Activated CD4-positive, alpha-beta T cell treated with anti-CD3 and anti-CD28 coated beads, Interleukin-2, amount 50 U/mL, for 16 hours (primary cell): ENCODE results near the gene GINM1.
A peak's percentile ranks its signal among the peaks of the same experiment; 100 is the strongest.

ENCODE experiments used
- DNase-seq: peaks from one replicate; pipeline ENCODE4 v3.0.0-alpha.2; 2020

Gene GINM1

GRCh38 chr6:149565527-149566409 is at the start of gene GINM1:
TSS of gene GINM1 (plus strand) at chr6:149566375. CDS start at chr6:149566415, 40 bp downstream.
- peak; percentile 97 for DNase-seq

- no peak for DNase-seq
Observed at GRCh38 chr6:149529650-149530049, 36.5 kb upstream of the GINM1 start.

- DNase-seq: no peak
Observed at GRCh38 chr6:149534742-149535141, 31.4 kb upstream of the GINM1 start.

GRCh38 chr6:149541139-149541538 is 25.0 kb upstream of the GINM1 start:
- DNase-seq: no peak

- DNase-seq: no peak
Observed at GRCh38 chr6:149544646-149545257, 21.4 kb upstream of the GINM1 start.

GRCh38 chr6:149545258-149545753 is 20.9 kb upstream of the GINM1 start:
- DNase-seq: peak; percentile 66

GRCh38 chr6:149545754-149546471 is 20.3 kb upstream of the GINM1 start, which contains the start of gene PPIL4:
TSS of gene PPIL4 (minus strand) at chr6:149546043. CDS start at chr6:149546005, 38 bp downstream.
- peak; percentile 96 for DNase-seq

GRCh38 chr6:149551920-149552319 is 14.3 kb upstream of the GINM1 start:
- DNase-seq: no peak

- no peak for DNase-seq
Observed at GRCh38 chr6:149558029-149558428, 8.1 kb upstream of the GINM1 start.

GRCh38 chr6:149559389-149559788 is 6.8 kb upstream of the GINM1 start:
- no peak for DNase-seq

- DNase-seq: no peak
Observed at GRCh38 chr6:149560736-149561135, 5.4 kb upstream of the GINM1 start.

GRCh38 chr6:149563203-149563927 is 2.8 kb upstream of the GINM1 start:
- DNase-seq: no peak

GRCh38 chr6:149563928-149564325 is 2.2 kb upstream of the GINM1 start:
- no peak for DNase-seq

GRCh38 chr6:149566410-149567193 is 427 bp downstream of the GINM1 start:
- peak; percentile 37 for DNase-seq

GRCh38 chr6:149567194-149567586 is 1.0 kb downstream of the GINM1 start:
- no peak for DNase-seq

- DNase-seq: no peak
Observed at GRCh38 chr6:149567945-149568585, 1.9 kb downstream of the GINM1 start.

- no peak for DNase-seq
Observed at GRCh38 chr6:149580880-149581279, 14.7 kb downstream of the GINM1 start.

- no peak for DNase-seq
Observed at GRCh38 chr6:149581349-149581748, 15.2 kb downstream of the GINM1 start.

GRCh38 chr6:149586149-149586548 is 20.0 kb downstream of the GINM1 start:
- DNase-seq: no peak

GRCh38 chr6:149592983-149593382 is 26.8 kb downstream of the GINM1 start:
- DNase-seq: no peak

GRCh38 chr6:149593408-149593807 is 27.2 kb downstream of the GINM1 start:
- DNase-seq: no peak
